ENCODE results near the gene CRYBG1. TPM values are rescaled to one million over a fixed set of nuclear protein-coding genes. Genes with fewer than 3 reads are reported as not detected.
"Not testable (repeated sequence)": the region's sequence is repeated elsewhere in the genome, so short reads cannot be mapped to it uniquely, and the experiment has no call there.

The CRYBG1 gene
- polyA plus RNA-seq, 6 donors from 2014 or later: 9.7 to 19.0 (median 13.5) TPM

DNA sequence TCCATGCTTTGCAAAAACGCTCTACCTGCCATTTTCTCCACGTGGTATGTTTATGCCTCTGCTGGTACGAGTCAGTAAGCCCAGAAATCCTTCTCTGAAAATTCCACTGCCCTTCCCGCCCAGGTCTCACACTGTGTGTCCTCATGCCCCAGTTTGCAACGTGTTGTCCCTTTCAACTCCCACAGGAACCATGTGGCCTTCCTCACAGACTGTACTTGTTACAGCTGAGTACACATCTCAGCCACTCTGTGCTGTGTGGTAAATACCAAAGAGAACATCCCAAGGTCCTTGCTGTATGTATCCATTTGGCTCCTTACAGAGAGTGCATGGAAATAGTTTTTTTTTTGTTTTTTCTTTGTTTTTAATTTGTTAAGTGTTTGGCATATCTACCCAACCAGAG is 211.9 kb downstream of the CRYBG1 start:
- H3K36me3 Mint-ChIP-seq: peaks cover 5 to 23% of the 10 kb centered on the region in 2 donors
- H3K4me3 Mint-ChIP-seq: no peak overlapping the region
- H3K9me3 Mint-ChIP-seq: no peaks in the 10 kb centered on the region
- H3K27me3 Mint-ChIP-seq: no peaks in the 10 kb centered on the region
- ATAC-seq (ENCODE audit: low read depth in 2 of 2) (no peak), DNase-seq (no peak)
- H3K4me1 Mint-ChIP-seq: peaks cover 0 to 7% (median 5%) of the 10 kb centered on the region in 3 donors
- peak overlapping the region in 4 of 6 donors; percentile 32 to 71 (median 54) for H3K27ac Mint-ChIP-seq

- H3K27ac Mint-ChIP-seq: peak overlapping the region in 3 of 6 donors; percentile 29 to 73 (median 32)
- H3K4me1 Mint-ChIP-seq: peaks cover 0 to 7% (median 5%) of the 10 kb centered on the region in 3 donors
- no peak for DNase-seq
- no peak overlapping the region for H3K4me3 Mint-ChIP-seq
- no peaks in the 10 kb centered on the region for H3K27me3 Mint-ChIP-seq
- peaks cover 3 to 20% of the 10 kb centered on the region in 2 donors for H3K36me3 Mint-ChIP-seq
- H3K9me3 Mint-ChIP-seq: no peaks in the 10 kb centered on the region
- no peak for ATAC-seq (ENCODE audit: low read depth in 2 of 2)
Observed at GRCh38 chr6:106572875-106573585, 212.5 kb downstream of the CRYBG1 start.

GRCh38 chr6:106574741-106575458 is 214.4 kb downstream of the CRYBG1 start:
- no peaks in the 10 kb centered on the region for H3K9me3 Mint-ChIP-seq

GRCh38 chr6:106579281-106579680 is 218.8 kb downstream of the CRYBG1 start:
- Mint-ChIP-seq H3K9me3 (no peaks in the 10 kb centered on the region), H3K36me3 (peaks cover 12% of the 10 kb centered on the region in 2 donors), H3K27me3 (no peaks in the 10 kb centered on the region)

More at GRCh38 chr6:106574741-106575458, 214.4 kb downstream of the CRYBG1 start:
- ATAC-seq (ENCODE audit: low read depth in 2 of 2): no peak
- H3K4me3 Mint-ChIP-seq: no peak overlapping the region
- H3K36me3 Mint-ChIP-seq: peaks cover 0 to 12% of the 10 kb centered on the region in 2 donors
- H3K27ac Mint-ChIP-seq: peak overlapping the region in 1 of 6 donors; percentile 69
- peaks cover 0 to 7% (median 5%) of the 10 kb centered on the region in 3 donors for H3K4me1 Mint-ChIP-seq
- no peaks in the 10 kb centered on the region for H3K27me3 Mint-ChIP-seq
- no peak for DNase-seq

DNA sequence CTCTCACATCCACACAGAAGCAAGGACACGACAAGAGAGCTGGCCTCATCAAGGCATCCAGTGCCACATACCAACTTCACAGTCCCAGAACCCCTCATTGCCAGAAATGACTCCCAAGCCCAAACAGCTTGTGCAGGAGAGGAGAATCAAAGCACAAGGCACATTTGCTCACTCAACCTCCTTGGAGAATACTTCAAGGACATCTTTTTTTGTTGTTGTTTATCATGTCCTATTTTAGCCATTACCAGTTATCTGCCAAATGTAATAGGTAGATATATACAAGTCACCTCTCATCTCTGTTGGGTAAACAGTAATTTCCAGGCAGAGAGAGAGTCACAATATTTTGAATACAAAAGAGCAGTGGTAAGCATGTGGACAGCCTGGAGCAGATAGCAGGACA is 221.0 kb downstream of the CRYBG1 start:
- Mint-ChIP-seq H3K9me3 (no peaks in the 10 kb centered on the region), H3K36me3 (peaks cover 12% of the 10 kb centered on the region in 2 donors), H3K27me3 (no peaks in the 10 kb centered on the region), H3K4me1 (no peaks in the 10 kb centered on the region), H3K4me3 (no peak overlapping the region), H3K27ac (peak overlapping the region in 1 of 6 donors; percentile 57)
- ATAC-seq (ENCODE audit: low read depth in 2 of 2) (no peak), DNase-seq (no peak)

More at GRCh38 chr6:106579281-106579680, 218.8 kb downstream of the CRYBG1 start:
- Mint-ChIP-seq H3K27ac (no peak overlapping the region), H3K4me3 (no peak overlapping the region), H3K4me1 (no peaks in the 10 kb centered on the region)
- DNase-seq (no peak), ATAC-seq (ENCODE audit: low read depth in 2 of 2) (no peak)

DNA sequence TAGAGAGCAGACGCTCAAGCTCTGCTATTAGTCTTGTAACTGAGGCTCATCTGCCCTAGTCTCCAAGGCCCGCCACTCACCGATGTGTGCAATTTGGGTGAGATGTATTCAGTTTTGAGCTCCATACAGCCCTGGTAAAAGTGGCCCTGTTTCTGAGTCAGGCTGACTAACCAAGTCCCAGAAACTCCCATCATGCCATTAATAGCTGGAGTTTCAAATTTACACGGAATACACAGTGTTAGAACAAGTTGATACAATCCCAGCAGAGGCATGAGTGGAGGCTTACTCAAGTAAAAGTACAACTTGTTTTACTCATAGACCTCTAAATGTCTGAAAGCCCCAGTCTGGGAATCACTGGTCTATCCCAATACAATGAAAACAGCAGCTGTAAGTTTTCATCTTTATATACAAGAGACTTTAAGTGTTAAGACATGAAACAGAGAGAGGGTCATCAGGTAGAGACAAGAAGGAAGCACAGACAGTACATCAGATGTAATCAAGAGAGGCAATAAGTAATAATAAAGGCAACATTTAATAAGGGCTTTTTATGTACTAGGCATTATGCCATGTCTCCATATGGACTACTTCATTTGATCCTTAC is 226.4 kb downstream of the CRYBG1 start:
- ATAC-seq (ENCODE audit: low read depth in 2 of 2) (no peak), DNase-seq (no peak)
- Mint-ChIP-seq H3K9me3 (peaks cover 0 to 4% (median 0%) of the 10 kb centered on the region in 7 donors), H3K27me3 (no peaks in the 10 kb centered on the region), H3K27ac (peak overlapping the region in 1 of 6 donors; percentile 69), H3K4me1 (peaks cover 4 to 8% (median 6%) of the 10 kb centered on the region in 3 donors), H3K36me3 (peaks cover 16 to 19% of the 10 kb centered on the region in 2 donors), H3K4me3 (no peak overlapping the region)

DNA sequence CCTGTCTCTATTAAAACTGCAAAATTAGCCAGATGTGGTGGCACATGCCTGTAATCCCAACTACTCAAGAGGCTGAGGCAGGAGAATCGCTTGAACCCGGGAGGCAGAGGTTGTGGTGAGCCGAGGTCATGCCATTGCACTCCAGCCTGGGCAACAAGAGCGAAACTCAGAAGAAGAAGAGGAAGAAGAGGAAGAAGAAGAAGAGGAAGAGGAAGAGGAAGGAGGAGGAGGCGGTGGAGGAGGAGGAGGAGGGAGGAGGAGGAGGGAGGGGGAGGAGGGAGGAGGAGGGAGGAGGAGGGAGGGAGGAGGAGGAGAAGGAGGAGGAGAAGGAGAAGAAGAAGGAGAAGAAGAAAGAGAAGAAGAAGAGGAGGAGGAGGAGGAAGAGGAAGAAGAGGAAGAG is 228.4 kb downstream of the CRYBG1 start:
- DNase-seq; H3K27me3 Mint-ChIP-seq; H3K4me3 Mint-ChIP-seq; H3K4me1 Mint-ChIP-seq; H3K9me3 Mint-ChIP-seq; ATAC-seq (ENCODE audit: low read depth in 2 of 2): not testable (repeated sequence)
- H3K36me3 Mint-ChIP-seq: peaks cover 18 to 24% of the 10 kb centered on the region in 2 donors
- H3K27ac Mint-ChIP-seq: peak overlapping the region in 2 of 6 donors; percentile 53 to 80

DNA sequence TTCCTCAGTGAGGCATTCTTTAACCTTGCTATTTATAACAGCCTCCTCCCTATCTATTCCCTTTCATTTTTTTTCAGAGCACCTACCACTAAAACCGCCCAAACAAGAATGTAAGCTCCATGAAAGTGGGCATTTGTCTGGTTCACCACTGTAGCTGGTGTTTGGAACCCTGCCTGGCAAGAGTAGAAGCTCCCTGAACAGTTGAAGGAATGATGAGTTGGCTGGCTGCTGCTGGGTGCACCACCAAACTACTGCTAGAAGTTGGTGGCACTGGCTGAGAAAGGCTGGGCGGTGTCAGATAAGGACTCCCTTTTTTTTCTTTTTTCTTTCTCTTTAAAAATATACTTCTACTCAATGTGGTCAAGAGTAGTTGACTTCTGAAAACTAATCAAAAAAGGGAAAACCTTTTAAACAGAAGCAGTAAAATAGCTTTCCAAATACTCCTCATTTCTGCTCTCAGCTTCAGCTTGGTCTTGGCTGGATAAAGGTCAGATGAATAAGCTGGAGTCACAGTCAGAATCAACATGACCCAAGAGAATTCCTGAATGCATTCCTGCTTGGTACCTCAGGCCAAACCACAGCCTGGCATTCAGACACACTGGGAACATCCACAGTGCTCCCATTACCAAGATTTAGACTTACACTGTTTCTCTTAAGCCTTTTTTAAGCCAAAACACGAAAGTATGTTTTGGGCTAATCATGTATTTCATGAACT is 230.8 kb downstream of the CRYBG1 start:
- H3K4me3 Mint-ChIP-seq: no peak overlapping the region
- H3K36me3 Mint-ChIP-seq: peaks cover 18 to 29% of the 10 kb centered on the region in 2 donors
- ATAC-seq (ENCODE audit: low read depth in 2 of 2) (no peak), DNase-seq (no peak)
- H3K4me1 Mint-ChIP-seq: peaks cover 4 to 8% (median 6%) of the 10 kb centered on the region in 3 donors
- peak overlapping the region in 2 of 6 donors; percentile 40 to 44 for H3K27ac Mint-ChIP-seq
- no peaks in the 10 kb centered on the region for H3K27me3 Mint-ChIP-seq
- H3K9me3 Mint-ChIP-seq: peaks cover 0 to 4% (median 0%) of the 10 kb centered on the region in 7 donors

- no peak overlapping the region for H3K4me3 Mint-ChIP-seq
- ATAC-seq (ENCODE audit: low read depth in 2 of 2): no peak
- peaks cover 13 to 21% of the 10 kb centered on the region in 2 donors for H3K36me3 Mint-ChIP-seq
- H3K4me1 Mint-ChIP-seq: peaks cover 0 to 6% (median under 1%) of the 10 kb centered on the region in 3 donors
- H3K9me3 Mint-ChIP-seq: peaks cover 0 to 8% (median 0%) of the 10 kb centered on the region in 7 donors
- no peak for DNase-seq
- H3K27ac Mint-ChIP-seq: no peak overlapping the region
- H3K27me3 Mint-ChIP-seq: no peaks in the 10 kb centered on the region
Observed at GRCh38 chr6:106599440-106599839, 238.9 kb downstream of the CRYBG1 start.

- peaks cover 13 to 26% of the 10 kb centered on the region in 2 donors for H3K36me3 Mint-ChIP-seq
- no peak overlapping the region for H3K27ac Mint-ChIP-seq
- H3K27me3 Mint-ChIP-seq: no peaks in the 10 kb centered on the region
- ATAC-seq (ENCODE audit: low read depth in 2 of 2) (no peak), DNase-seq (no peak)
- peaks cover 0 to 8% (median 0%) of the 10 kb centered on the region in 7 donors for H3K9me3 Mint-ChIP-seq
- H3K4me1 Mint-ChIP-seq: peaks cover 0 to 11% (median 7%) of the 10 kb centered on the region in 3 donors
- no peak overlapping the region for H3K4me3 Mint-ChIP-seq
Observed at GRCh38 chr6:106600329-106600728, 239.8 kb downstream of the CRYBG1 start.

GRCh38 chr6:106608080-106608668 is 247.7 kb downstream of the CRYBG1 start:
- Mint-ChIP-seq H3K27ac (peak overlapping the region in 2 of 6 donors; percentile 0 to 19), H3K4me3 (no peak overlapping the region)
- DNase-seq: peak; percentile 66

DNA sequence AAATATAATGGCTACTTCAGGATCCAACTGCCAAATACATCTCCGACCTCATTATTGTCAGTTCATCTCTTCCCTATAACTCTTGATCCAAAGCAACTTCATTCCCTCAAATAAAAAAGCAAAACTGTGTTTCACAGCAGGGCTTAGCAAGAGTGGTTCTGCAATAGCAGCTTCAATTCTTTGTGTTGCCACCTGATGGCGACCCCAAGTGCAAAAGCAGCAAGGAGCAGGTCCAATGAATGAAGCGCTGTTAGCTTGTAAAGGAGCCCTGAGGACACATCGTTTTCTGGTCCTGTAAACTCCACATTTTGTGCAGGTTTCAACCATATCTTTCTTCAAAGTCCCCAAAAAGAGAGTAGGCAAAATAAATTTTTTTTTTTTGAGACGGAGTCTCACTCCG is 249.2 kb downstream of the CRYBG1 start:
- Mint-ChIP-seq H3K27me3 (no peaks in the 10 kb centered on the region), H3K4me1 (peaks cover 42 to 68% (median 65%) of the 10 kb centered on the region in 3 donors), H3K4me3 (peak overlapping the region in 1 of 8 donors; percentile 72), H3K9me3 (peaks cover 0 to 3% (median 0%) of the 10 kb centered on the region in 7 donors), H3K27ac (peak overlapping the region in 3 of 6 donors; percentile 14 to 83 (median 65)), H3K36me3 (peaks cover 8 to 15% of the 10 kb centered on the region in 2 donors)
- DNase-seq (peak; percentile 42), ATAC-seq (ENCODE audit: low read depth in 2 of 2) (peak; percentile 78 to 80)

More at GRCh38 chr6:106608080-106608668, 247.7 kb downstream of the CRYBG1 start:
- peaks cover 8 to 24% of the 10 kb centered on the region in 2 donors for H3K36me3 Mint-ChIP-seq
- H3K9me3 Mint-ChIP-seq: peaks cover 0 to 3% (median 0%) of the 10 kb centered on the region in 7 donors
- ATAC-seq (ENCODE audit: low read depth in 2 of 2): peak; percentile 86 to 88
- H3K27me3 Mint-ChIP-seq: no peaks in the 10 kb centered on the region
- peaks cover 28 to 61% (median 53%) of the 10 kb centered on the region in 3 donors for H3K4me1 Mint-ChIP-seq

Measured in naive B cell (primary cell).